Measurements from ENCODE around the gene BHLHE23. TPM values are rescaled to one million over a fixed set of nuclear protein-coding genes. Genes with fewer than 3 reads are reported as not detected.

BHLHE23 gene
- polyA plus RNA-seq, 1 of the 3 experiments (the other 2 are of a cell fraction) = not detected

DNA sequence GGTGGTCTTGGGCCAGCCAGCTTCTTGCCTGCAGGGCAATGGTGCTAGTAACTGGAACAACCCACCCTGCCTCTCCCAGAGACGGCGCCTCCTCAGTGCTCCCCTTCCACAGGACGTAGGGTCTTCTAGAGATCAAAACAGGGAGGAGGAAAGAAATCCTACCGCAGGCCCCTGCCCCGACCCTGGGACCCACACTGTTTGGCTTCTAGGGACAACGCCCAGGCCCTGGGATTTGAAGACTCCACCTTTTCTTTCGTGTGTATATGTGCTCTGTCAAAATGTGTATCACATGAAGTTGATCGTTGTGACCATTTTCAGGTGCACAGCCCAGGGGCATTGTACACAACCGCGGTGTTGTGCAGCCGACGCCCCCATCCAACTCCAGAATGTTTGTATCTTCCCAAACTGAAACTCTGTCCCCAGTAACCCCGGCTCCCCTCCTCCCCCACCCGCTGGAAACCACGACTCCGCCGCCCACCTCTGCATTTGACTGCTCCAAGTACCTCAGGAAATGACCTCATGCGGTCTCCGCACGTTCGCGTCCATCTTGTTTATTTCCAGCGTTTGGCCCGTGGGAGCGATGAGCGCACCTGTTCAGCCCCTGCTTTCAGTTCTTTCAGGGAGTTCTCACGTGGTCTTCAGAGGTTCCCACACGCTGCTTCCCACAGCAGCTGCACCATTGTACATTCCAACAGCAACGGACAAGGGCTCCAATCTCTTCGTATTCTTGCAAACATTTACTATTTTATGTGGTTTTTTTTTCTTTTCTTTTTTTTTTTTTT is 3.4 kb upstream of the BHLHE23 start:
- peaks cover 91% of the 10 kb centered on the region for H3K27me3 ChIP-seq (ENCODE audit: insufficient read depth)
- no peak overlapping the region for H3K9ac ChIP-seq
- H4K20me1 ChIP-seq (ENCODE audit: insufficient read depth) = no peaks in the 10 kb centered on the region
- no peak for DNase-seq
- ChIA-PET POLR2A (interaction anchor here (0.6 kb wide), 1 partner anchor 624 kb away, joined by 4 read pairs; no protein-coding TSS in a partner anchor), CTCF (interaction anchor here (0.7 to 2.6 kb wide), 18 partner anchors 9 to 136 kb away, joined by 3 to 30 read pairs (median 8); partner anchors contain the start of gene GID8)
- peak overlapping the region in 1 of 2 experiments; percentile 14; a peak in 3 of 4 replicates for H3K4me3 ChIP-seq (ENCODE audit: low read depth in 2 of 2, low read length in 1 of 2)
- H3F3A ChIP-seq (replicated peaks; ENCODE audit: insufficient read depth) = peaks cover 4% of the 10 kb centered on the region
- no peaks in the 10 kb centered on the region for H3K79me2 ChIP-seq (ENCODE audit: insufficient read depth)
- TF ChIP-seq YY1 (IDR thresholded peaks at IDR 0.05; ENCODE audit: low read depth) = no peak
- TF ChIP-seq RCOR1 (IDR thresholded peaks at IDR 0.05; ENCODE audit: low read length) = no peak
- no peak for TF ChIP-seq EP300 (IDR thresholded peaks at IDR 0.05; ENCODE audit: borderline replicate concordance in 1 of 2, low read depth in 1 of 2, low read length in 1 of 2)
- no peak for TF ChIP-seq SMC3 (IDR thresholded peaks at IDR 0.05; ENCODE audit: low read depth, low read length)
- TF ChIP-seq, protein P1, sequence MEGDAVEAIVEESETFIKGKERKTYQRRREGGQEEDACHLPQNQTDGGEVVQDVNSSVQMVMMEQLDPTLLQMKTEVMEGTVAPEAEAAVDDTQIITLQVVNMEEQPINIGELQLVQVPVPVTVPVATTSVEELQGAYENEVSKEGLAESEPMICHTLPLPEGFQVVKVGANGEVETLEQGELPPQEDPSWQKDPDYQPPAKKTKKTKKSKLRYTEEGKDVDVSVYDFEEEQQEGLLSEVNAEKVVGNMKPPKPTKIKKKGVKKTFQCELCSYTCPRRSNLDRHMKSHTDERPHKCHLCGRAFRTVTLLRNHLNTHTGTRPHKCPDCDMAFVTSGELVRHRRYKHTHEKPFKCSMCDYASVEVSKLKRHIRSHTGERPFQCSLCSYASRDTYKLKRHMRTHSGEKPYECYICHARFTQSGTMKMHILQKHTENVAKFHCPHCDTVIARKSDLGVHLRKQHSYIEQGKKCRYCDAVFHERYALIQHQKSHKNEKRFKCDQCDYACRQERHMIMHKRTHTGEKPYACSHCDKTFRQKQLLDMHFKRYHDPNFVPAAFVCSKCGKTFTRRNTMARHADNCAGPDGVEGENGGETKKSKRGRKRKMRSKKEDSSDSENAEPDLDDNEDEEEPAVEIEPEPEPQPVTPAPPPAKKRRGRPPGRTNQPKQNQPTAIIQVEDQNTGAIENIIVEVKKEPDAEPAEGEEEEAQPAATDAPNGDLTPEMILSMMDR (IDR thresholded peaks at IDR 0.05) = no peak
- TF ChIP-seq, protein P2, sequence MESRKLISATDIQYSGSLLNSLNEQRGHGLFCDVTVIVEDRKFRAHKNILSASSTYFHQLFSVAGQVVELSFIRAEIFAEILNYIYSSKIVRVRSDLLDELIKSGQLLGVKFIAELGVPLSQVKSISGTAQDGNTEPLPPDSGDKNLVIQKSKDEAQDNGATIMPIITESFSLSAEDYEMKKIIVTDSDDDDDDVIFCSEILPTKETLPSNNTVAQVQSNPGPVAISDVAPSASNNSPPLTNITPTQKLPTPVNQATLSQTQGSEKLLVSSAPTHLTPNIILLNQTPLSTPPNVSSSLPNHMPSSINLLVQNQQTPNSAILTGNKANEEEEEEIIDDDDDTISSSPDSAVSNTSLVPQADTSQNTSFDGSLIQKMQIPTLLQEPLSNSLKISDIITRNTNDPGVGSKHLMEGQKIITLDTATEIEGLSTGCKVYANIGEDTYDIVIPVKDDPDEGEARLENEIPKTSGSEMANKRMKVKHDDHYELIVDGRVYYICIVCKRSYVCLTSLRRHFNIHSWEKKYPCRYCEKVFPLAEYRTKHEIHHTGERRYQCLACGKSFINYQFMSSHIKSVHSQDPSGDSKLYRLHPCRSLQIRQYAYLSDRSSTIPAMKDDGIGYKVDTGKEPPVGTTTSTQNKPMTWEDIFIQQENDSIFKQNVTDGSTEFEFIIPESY (IDR thresholded peaks at IDR 0.05; ENCODE audit: borderline replicate concordance, low read depth) = no peak
- no peak for TF ChIP-seq GABPA (IDR thresholded peaks at IDR 0.05; ENCODE audit: low read depth)
- TF ChIP-seq RFX5 (IDR thresholded peaks at IDR 0.05; ENCODE audit: low read length) = no peak
- no peak for TF ChIP-seq TAF1 (IDR thresholded peaks at IDR 0.05; ENCODE audit: borderline replicate concordance, low read depth, low read length)
- H3K4me1 ChIP-seq (ENCODE audit: control insufficient read depth in 1 of 2, insufficient read depth in 2 of 2, low read depth in 1 of 2, low read length in 1 of 2) = peaks cover 0 to 3% of the 10 kb centered on the region in 2 experiments; a peak in 1 of 4 replicates
- H2AFZ ChIP-seq (ENCODE audit: low read depth) = no peak overlapping the region
- H3K27ac ChIP-seq (ENCODE audit: low read depth in 2 of 2, low read length in 1 of 2) = no peak overlapping the region
- H3K36me3 ChIP-seq (replicated peaks in 1 of 2; ENCODE audit: control insufficient read depth in 1 of 2, insufficient read depth in 2 of 2, low read length in 1 of 2) = no peaks in the 10 kb centered on the region
- H3K9me2 ChIP-seq = no peaks in the 10 kb centered on the region
- peak overlapping the region; percentile 43; the same call in 1 of the 2 replicates for H3K4me2 ChIP-seq
- WGBS (ENCODE audit: low lambda C conversion rate) = 6% methylated on average over 23 of the region's 30 CpGs
- H3K9me3 ChIP-seq = peaks cover 8% of the 10 kb centered on the region; the same call in 1 of the 2 replicates

Data from SK-N-SH (cell line).